ENCODE data around the gene OPHN1.

GRCh38 chrX:68175562-68175961 lies 257.7 kb downstream of the OPHN1 start:
- TF ChIP-seq CTCF (IDR thresholded peaks at IDR 0.05; ENCODE audit: low read length) (no peak), EZH2phosphoT487 (IDR thresholded peaks at IDR 0.05; ENCODE audit: low read length) (no peak)

All from MM.1S (cell line).